ENCODE data around the gene ABCC6.

The ABCC6 gene

GRCh38 chr16:16141141-16141540, 82.2 kb downstream of the ABCC6 start:
- no peak for DNase-seq (ENCODE audit: low read depth in 1 of 2, low spot score in 1 of 2)
- in situ Hi-C loops (cut with HindIII; ENCODE audit: low pct_unique_long_range_greater_than_20kb, low sequenced_read_pairs) = no loop called here
- no peak for TF ChIP-seq JUND (IDR thresholded peaks at IDR 0.05; ENCODE audit: low read depth)

DNA sequence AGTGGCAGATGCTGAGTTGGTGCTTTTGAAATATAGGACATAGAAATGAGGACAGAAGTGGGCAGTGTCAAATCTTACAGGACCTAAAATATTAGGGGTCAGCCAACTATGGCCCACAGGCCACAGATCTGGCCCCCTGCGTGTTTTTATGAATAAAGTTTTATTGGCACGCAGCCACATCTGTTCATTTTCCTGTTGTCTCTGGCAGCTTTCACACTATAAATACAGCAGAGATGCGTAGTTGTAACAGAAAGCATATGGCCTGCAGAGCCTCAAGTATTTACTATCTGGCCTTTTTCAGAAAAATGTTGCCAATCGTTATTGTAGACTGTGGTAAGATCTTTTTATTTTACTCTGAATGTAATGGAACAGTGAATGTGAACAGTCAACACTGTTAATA, 82.8 kb downstream of the ABCC6 start:
- no peak for DNase-seq (ENCODE audit: low read depth in 1 of 2, low spot score in 1 of 2)
- TF ChIP-seq JUND (IDR thresholded peaks at IDR 0.05; ENCODE audit: low read depth) = no peak
- in situ Hi-C loops (cut with HindIII; ENCODE audit: low pct_unique_long_range_greater_than_20kb, low sequenced_read_pairs) = no loop called here

DNA sequence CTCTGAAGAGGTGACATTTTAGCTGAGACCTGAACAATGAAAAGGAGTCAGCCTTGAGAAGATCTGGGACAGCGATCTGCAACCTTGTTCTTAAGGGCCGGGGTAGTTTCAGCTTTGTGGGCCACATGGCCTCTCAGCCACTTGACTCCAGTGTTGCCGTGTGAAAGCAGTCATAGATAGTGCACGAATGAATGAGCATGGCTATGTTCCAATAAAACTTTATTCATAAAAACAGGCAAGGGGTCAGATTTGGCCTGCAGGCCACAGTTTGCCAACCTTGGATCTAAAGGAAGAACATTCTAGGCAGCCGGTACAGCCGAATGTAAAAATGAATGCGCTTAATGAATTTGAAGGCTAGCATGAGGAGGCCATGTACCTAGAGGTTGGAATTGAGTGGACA, 83.5 kb downstream of the ABCC6 start:
- no peak for TF ChIP-seq JUND (IDR thresholded peaks at IDR 0.05; ENCODE audit: low read depth)
- no peak for DNase-seq (ENCODE audit: low read depth in 1 of 2, low spot score in 1 of 2)
- in situ Hi-C loops (cut with HindIII; ENCODE audit: low pct_unique_long_range_greater_than_20kb, low sequenced_read_pairs) = no loop called here

DNA sequence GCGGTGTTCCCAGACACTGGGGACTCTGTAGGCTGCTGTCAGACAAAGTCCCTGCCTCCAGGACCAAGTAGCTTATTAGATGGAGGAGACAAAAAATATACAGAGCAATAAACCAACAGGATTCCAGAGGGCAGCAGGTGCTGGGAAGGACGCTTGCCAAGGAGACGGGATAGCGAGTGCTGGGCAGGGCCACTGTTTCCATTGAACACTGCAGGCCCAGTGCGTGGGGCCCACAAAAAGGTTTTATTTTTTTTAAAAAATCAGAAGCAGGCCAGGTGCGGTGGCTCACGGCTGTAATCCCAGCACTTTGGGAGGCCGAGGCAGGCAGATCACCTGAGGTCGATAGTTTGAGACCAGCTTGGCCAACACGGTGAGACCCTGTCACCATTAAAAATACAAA, 84.2 kb downstream of the ABCC6 start:
- in situ Hi-C loops (cut with HindIII; ENCODE audit: low pct_unique_long_range_greater_than_20kb, low sequenced_read_pairs) = no loop called here
- no peak for DNase-seq (ENCODE audit: low read depth in 1 of 2, low spot score in 1 of 2)
- TF ChIP-seq JUND (IDR thresholded peaks at IDR 0.05; ENCODE audit: low read depth) = no peak

DNA sequence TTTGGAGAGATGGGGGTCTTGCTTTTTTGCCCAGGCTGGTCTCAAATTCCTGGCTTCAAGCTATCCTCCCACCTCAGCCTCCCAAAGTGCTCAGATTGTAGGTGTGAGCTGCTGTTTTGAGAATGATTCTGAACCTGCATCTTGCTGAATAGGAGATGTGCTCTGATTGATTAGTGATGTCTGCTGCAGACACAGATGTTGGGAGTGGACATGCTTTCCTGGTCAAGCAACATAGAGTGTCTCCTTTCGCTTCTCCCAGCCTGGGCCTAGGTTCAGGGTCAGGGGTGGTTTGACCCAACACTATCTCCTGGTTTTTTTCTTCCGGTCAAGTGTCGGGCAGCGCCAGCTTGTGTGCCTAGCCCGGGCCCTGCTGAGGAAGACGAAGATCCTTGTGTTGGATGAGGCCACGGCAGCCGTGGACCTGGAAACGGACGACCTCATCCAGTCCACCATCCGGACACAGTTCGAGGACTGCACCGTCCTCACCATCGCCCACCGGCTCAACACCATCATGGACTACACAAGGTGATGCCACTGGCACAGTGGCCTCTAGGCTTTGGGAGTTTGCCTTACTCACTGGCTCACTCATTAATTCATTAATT, 85.2 kb downstream of the ABCC6 start:
- in situ Hi-C loops (cut with HindIII; ENCODE audit: low pct_unique_long_range_greater_than_20kb, low sequenced_read_pairs) = no loop called here
- DNase-seq (ENCODE audit: low read depth in 1 of 2, low spot score in 1 of 2) = no peak
- TF ChIP-seq JUND (IDR thresholded peaks at IDR 0.05; ENCODE audit: low read depth) = no peak

DNA sequence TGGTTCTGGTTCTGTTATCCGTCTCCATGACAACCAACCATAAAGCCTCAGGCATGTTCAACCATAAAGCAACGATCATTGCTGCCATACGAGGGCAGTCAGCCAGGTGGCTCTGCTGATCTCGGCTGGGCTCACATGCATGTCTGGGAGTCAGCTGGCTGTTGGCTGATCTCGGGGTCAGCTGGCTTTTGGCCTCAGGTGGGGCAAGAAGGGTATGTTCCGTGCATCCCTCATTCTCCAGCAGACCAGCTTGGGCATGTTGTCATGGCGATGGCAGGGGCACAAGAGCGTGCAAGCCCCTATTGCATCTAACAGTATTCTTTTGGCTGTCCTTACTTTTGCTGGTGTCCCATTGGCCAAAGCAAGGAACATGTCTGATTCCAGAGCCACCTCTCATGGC, 86.2 kb downstream of the ABCC6 start:
- in situ Hi-C loops (cut with HindIII; ENCODE audit: low pct_unique_long_range_greater_than_20kb, low sequenced_read_pairs) = no loop called here
- no peak for DNase-seq (ENCODE audit: low read depth in 1 of 2, low spot score in 1 of 2)
- no peak for TF ChIP-seq JUND (IDR thresholded peaks at IDR 0.05; ENCODE audit: low read depth)

DNA sequence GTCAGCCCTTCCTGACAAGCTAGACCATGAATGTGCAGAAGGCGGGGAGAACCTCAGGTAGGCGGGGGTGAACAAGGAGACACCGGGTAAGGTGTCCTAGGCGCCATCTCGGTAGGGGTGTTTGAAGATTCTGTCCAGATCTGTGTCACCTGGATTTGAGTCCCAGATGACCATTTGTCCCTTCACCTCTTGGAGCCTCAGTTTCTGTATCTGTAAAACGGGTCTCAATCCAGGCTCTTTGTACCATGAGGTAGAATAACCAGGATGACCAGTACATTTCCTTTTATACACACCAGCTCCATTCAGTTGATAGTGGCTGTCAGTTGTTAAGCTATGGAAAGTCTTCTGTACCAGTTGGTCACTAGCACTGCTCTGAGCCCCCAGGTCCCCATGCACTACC, 86.7 kb downstream of the ABCC6 start:
- in situ Hi-C loops (cut with HindIII; ENCODE audit: low pct_unique_long_range_greater_than_20kb, low sequenced_read_pairs) = no loop called here
- TF ChIP-seq JUND (IDR thresholded peaks at IDR 0.05; ENCODE audit: low read depth) = no peak
- DNase-seq (ENCODE audit: low read depth in 1 of 2, low spot score in 1 of 2) = no peak

DNA sequence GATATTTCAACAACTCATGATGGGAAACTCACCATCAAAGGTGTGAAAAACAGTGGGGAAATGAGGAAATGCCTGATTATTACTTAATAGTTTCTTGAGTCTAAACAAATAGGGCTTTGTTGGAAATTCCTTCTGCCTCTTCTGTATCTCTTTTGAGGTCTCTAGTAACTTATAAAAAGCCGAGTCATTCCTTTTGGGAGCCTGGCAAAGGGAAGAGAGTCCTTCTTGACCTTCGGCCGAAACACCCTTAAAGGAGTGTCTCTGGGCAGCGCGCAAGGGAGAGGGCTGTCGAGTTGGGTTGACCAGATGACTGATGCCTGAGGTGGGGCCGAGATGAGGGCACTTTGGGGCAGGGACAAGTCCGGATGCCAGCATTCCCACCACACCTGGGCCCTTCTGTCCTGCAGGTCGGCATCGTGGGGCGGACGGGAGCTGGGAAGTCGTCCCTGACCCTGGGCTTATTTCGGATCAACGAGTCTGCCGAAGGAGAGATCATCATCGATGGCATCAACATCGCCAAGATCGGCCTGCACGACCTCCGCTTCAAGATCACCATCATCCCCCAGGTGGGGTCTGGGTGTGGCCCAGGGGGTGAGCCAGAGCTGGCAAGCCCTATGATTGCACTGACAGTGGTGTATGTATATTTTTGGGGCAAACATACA, 89.2 kb downstream of the ABCC6 start:
- in situ Hi-C loops (cut with HindIII; ENCODE audit: low pct_unique_long_range_greater_than_20kb, low sequenced_read_pairs) = no loop called here
- TF ChIP-seq JUND (IDR thresholded peaks at IDR 0.05; ENCODE audit: low read depth) = no peak
- DNase-seq (ENCODE audit: low read depth in 1 of 2, low spot score in 1 of 2) = no peak

GRCh38 chr16:16131659-16132058, 91.6 kb downstream of the ABCC6 start:
- no peak for DNase-seq (ENCODE audit: low read depth in 1 of 2, low spot score in 1 of 2)
- in situ Hi-C loops (cut with HindIII; ENCODE audit: low pct_unique_long_range_greater_than_20kb, low sequenced_read_pairs) = no loop called here
- no peak for TF ChIP-seq JUND (IDR thresholded peaks at IDR 0.05; ENCODE audit: low read depth)

DNA sequence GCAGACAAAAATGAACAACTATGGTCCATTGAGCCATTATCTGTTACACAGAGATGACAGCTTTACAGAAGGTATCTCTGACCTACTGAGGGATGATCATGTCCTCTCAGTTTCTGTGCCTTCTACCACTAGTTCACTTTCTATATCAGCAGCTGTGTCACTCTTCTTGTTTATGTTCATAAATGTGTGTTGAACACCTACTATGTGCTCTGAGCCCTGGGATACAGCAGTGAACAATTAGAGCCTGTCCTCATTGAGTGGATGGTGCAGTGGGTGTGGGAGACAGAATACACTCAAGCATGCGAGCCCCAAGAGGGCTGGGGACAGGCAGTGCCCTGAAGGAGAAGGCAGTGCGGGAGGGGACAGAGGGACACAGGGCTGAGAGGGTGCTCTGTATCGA, 92.1 kb downstream of the ABCC6 start:
- no peak for TF ChIP-seq JUND (IDR thresholded peaks at IDR 0.05; ENCODE audit: low read depth)
- in situ Hi-C loops (cut with HindIII; ENCODE audit: low pct_unique_long_range_greater_than_20kb, low sequenced_read_pairs) = no loop called here
- no peak for DNase-seq (ENCODE audit: low read depth in 1 of 2, low spot score in 1 of 2)

DNA sequence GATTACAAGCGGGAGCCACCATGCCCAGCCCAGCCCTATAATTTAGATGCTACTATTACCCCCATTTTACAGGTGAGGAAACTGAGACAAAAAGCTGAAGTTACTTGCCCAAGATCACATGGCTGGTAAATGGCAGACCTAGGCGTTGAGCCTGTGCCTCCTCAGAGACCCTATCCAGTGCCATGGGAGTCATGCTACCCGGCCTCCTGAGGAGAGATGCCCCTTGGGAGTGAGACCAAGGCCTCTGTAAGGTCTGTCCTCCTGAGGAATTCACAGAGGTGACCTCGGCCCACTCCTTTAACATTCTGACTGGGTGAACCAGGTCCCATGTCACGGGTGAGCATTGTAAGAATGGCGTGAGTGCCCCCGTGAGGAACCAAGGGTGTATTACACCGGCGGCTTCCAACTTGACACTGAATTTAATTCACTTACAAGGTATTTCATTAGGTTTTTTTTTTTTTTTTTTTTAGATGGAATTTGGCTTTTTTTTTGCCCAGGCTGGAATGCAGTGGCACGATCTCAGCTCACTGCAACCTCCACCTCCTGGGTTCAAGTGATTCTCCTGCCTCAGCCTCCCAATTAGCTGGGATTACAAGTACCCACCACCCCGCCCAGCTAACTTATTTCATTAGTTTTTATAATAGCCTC, 95.7 kb downstream of the ABCC6 start:
- no peak for TF ChIP-seq JUND (IDR thresholded peaks at IDR 0.05; ENCODE audit: low read depth)
- DNase-seq (ENCODE audit: low read depth in 1 of 2, low spot score in 1 of 2) = peak; percentile 65 to 81
- in situ Hi-C loops (cut with HindIII; ENCODE audit: low pct_unique_long_range_greater_than_20kb, low sequenced_read_pairs) = no loop called here

DNA sequence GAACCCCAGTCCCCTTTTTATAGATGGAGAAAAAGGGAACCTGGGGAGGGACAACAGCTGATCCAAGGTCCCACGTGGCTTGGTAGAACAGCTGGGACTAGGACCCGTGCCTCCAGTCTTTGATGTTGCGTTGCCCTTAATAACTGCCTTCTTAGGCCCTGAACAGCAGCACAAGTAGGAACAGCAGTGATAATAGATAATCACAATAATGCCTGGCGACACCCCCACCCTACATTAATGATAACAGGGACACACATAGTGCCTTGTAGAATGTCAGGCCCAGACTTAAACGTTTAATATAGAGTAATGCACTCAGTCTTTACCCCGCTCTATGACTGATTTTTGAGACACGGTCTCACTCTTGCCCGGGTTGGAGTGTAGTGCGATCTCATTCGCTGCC, 96.4 kb downstream of the ABCC6 start:
- no peak for TF ChIP-seq JUND (IDR thresholded peaks at IDR 0.05; ENCODE audit: low read depth)

DNA sequence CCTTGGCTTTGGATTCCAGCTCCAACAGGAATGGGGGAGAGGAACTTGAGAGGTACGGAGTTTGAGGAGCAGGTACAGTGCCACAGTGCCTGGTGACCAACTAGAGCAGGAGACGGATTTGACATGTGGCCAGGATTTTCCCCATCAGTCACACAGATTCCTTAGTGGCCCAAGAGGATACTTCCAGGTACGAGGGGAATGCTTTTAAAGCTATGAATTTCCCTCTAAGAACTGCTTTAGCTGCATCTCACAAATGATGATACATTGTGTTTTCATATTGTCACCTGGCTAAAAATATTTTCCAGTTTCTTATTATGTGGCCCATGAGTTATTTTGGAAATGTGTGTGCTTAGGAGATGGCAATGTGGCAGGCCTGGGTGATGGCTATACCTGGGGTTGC, 98.3 kb downstream of the ABCC6 start:
- no peak for TF ChIP-seq JUND (IDR thresholded peaks at IDR 0.05; ENCODE audit: low read depth)
- in situ Hi-C loops (cut with HindIII; ENCODE audit: low pct_unique_long_range_greater_than_20kb, low sequenced_read_pairs) = no loop called here
- no peak for DNase-seq (ENCODE audit: low read depth in 1 of 2, low spot score in 1 of 2)

More for the DNA sequence above, 96.4 kb downstream of the ABCC6 start:
- no peak for DNase-seq (ENCODE audit: low read depth in 1 of 2, low spot score in 1 of 2)
- in situ Hi-C loops (cut with HindIII; ENCODE audit: low pct_unique_long_range_greater_than_20kb, low sequenced_read_pairs) = no loop called here

All from T47D (cell line).